Activated CD4-positive, CD25-positive, alpha-beta regulatory T cell treated with anti-CD3 and anti-CD28 coated beads, Interleukin-2, amount 50 U/mL, for 24 hours (primary cell): Measurements from ENCODE around the gene RHOXF2B.
"Not testable (repeated sequence)": the region's sequence is repeated elsewhere in the genome, so short reads cannot be mapped to it uniquely, and the experiment has no call there.

Experiments used
- ATAC-seq, 2 donors: fragments of 150-1000 bp; cut with Tn5 transposase; one replicate each; pipeline ENCODE4 v1.10.0; 2021; ENCODE audit warnings: mild to moderate bottlenecking in 1 of 2, moderate library complexity in 1 of 2

Gene RHOXF2B

DNA sequence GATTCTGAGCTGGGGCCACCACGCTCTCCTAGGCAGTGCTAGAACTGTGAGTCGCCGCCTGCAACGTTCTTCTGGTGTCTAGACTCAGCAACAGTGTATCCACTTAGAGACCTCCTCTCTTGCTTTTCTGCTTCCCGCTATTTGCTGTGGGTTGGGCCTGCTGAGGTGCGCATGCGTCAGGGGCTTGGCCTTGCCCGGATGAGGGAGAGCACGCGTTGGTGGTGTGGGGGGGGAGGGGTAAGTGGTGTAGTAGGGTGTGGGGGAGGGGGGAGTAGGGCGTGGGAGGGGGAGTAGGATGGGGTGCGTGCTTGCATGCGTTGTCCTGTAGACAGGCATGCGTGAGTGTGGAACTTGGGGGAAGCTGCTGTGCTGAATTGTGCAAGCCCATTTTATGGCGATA lies at the start of gene RHOXF2B:
Gene RHOXF2B (minus strand): TSS at position 101 of the 400 bp plus-strand sequence. CDS start 138 bp downstream, outside the sequence.
- not testable (repeated sequence) for ATAC-seq

DNA sequence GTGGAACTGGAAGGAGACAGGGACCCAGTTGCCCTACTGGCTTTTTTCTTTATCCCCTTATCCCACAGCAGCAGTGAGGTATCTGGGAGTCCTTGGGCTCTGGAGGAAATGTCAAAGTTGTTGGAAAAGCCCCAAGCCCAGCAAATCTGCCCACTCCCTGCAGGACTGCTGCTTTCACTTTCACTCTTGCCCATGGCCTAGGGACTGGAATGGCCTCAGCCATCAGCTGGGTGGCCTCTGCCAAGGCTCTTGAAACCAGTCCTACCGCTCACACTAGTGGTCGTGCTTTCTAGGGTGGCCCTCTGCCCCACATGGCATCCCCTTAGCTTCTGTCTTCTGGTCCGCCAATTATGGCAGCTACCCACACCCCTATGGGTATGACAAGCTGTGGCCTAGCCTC lies 48.0 kb upstream of the RHOXF2B start:
- no peak for ATAC-seq

DNA sequence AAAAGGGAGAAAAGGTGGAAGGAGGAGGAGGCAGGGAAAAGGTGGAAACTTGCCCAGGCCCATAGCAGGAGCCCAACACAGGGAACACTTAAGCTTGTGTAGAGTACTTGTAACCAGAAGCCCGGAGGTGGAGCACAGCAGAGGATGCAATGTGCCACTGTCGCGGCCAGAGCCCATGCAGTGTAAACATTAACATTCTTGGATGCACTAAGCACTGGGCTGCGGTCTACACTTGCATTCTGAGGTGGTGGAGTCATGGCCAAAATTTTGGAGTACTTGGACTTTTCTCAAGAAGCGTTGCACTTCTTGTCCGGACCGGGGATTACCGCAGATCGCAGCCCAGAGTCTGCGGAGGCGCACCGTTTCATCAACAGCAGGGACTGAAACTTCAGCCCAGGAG lies 42.7 kb upstream of the RHOXF2B start:
- no peak for ATAC-seq

DNA sequence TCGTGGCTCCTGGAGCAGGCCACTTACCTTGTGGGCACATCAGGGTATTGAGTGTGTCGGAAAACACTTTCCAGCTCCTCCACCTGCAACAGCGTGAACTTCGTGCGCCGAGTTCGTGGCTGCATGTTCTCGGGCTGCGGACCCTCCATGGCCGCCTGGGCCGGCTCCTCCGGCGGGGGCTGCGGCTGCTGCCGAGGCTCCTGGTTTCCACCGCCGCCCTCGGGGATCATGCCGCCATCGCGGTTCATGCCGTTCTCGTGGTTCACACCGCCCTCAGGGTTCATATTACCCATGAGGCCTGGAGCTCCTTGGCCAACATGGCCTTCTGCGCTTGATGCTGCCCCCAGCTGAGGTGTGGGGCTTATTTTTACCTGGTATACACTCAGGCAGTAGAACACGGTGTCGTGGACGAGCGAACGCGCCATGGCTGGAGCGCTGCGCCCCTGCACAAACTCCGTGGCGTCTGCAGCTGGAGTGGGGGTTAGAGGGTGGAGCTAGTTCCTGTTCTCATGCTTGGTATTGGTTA lies 38.0 kb upstream of the RHOXF2B start, which contains the start of gene RHOXF1:
Gene RHOXF1 (minus strand): TSS at position 476 of the 526 bp plus-strand sequence. CDS start 51 bp downstream, at position 425.
- no peak for ATAC-seq

DNA sequence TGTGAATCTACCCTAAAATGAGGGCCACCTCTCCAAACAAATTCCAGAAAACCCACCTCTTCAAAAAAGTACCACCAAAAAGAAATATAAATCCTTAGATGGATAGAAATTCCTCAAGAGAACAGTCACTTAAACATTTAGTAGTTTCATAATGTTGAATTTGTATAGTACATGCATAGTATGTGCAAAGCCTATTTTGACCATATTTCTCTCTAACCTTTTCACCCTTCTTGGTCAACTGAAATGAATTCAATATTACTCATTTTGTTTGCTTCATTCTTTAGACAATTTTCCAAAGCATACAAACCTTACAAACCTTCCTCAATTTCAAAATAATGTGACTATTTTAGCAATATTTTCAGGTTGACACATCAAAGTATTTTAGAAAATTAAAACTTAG lies 34.1 kb upstream of the RHOXF2B start:
- ATAC-seq: no peak

DNA sequence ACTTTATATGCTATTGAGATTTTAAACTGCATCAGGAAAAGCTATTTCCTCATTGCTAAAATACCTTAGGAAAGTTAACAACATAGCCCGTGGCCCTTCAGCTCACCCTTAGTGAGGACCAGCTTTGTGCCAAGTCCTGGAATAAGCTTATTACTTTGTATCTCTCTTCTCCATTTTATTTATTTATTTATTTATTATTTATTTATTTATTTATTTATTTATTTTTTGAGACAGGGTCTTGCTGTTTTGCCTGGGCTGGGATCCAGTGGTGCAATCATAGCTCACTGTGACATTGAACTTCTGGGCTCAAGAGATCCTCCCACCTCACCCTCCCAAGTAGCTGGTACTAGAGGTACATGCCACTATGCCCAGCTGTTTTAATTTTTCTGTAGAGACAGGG lies 31.9 kb upstream of the RHOXF2B start:
- no peak for ATAC-seq

DNA sequence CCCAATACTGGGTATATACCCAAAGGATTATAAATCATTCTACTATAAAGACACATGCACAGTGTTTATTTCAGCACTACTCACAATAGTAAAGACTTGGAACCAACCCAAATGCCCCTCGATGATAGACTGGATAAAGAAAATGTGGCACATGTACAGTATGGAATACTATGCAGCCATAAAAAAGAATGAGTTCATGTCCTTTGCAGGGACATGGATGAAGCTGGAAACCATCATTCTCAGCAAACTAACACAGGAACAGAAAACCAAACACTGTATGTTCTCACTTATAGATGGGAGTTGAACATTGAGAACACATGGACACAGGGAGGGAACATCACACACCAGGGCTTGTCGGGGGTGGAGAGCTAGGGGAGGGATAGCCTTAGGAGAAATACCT lies 27.2 kb upstream of the RHOXF2B start:
- ATAC-seq: not testable (repeated sequence)

DNA sequence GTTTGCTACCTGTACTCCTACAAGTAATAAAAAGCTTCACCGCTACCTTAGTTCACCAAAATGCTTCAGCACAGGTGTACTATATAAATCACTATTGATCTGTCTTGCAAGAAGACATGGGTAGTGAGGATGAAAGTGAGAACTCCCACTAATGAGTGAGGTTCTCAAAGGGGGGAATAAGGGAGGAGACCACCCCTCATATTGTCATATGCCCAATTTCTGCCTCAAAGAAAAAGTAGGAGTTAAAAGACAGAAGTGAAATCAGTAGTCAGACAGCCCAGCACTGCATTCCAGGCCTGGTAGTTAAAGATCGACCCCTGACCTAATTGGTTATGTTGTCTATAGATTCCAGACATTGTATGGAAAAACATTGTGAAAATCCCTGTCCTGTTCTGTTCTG lies 23.6 kb upstream of the RHOXF2B start:
- not testable (repeated sequence) for ATAC-seq

DNA sequence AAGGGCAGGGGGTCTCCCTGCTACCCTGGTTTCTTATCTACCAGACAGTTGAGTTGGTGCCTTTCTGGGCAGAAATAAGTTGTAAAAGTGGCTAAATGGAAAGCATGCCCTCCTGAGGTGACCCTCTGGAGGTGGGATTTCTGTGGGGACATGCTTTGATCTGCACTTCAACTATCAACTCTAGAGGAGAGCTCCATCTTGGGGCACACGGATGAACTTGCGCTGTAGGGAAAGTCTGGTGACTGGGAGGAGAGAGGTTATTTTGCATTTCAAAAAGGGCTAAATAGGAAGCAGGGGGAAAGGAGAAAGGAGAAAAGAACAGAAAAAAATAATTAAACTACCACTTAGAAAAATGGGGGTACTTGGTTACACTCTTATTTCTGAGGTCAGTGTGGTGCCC lies 12.7 kb upstream of the RHOXF2B start:
- no peak for ATAC-seq

DNA sequence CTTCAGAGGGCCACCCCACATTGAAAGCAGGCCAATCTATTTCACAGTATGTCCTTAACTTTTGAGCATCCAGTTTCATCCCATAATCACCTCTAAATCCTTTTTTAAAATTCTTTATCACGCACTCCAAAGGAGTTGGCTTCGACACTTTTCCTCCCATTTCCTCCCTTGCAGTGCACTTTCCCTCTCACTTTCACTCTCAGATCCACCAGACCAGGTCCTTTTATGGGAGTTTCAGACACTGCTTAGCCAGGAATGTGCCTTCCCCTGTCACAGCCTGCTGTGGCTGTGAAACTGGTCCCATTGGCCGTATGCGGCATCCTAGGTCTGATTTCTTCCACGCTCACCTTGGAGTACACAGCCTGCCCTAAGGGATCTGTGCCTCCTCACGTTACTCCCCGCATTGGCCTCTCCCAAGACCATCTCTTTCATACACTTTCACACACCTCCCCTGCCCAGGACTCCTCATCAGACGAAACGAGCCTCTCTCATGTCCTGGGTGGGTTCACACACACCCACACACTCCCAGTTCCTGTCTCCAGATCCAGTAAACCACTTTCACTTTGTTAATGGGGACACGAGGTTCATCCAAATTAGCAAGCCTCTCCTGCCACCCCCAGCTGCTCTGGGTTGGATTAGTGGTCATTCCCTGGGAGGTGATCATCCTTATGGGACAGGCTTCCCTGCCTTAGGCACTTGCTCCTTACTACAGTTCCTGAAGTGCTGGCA lies 10.0 kb upstream of the RHOXF2B start:
- no peak for ATAC-seq

DNA sequence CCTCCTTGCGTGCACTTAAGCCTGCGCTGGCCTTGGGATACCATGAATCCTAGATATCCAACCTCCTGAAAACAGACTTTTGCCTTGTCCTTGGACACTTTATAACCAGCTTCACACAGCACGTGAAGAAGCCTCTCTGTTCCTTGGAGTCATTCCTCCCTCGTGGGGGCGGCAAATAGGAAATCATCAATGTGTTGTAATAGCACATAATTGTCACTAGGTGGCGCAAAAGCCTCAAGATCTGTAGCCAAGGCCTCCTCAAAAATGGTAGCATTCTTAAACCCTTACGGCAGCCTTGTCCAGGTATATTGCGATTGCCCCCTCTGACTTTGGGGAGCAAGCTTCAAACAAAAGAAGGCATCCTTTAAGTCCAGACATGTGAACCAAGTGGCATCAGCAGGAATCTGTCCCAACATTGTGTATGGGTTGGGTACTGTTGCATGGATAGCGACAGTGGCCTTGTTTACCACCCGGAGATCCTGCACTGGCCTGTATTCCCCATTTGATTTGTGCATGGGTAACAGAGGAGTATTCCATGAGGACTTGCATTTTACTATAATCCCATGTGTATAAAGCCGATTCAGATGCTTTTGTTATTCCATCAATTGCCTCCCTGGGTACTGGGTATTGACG lies 8.2 kb upstream of the RHOXF2B start:
- ATAC-seq: not testable (repeated sequence)

DNA sequence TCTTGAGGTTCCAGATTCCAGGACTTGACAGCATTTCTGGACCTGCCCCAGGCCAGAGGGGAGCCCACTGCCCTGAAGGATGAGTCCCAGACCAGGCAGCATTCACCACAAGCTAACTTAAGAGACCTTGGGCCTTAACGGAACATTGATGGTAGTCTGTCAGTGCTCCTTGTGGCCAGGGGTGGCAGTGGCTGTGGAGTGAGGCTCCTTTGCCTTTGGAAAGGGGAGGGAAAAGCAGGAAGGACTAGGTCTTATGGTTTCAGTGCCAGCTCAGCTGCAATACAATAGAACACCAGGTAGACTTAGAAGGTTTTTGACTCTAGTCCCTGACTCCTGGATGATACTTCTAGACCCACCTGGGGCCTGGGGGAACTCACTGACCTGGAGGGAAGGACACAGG lies 11.3 kb downstream of the RHOXF2B start:
- not testable (repeated sequence) for ATAC-seq

DNA sequence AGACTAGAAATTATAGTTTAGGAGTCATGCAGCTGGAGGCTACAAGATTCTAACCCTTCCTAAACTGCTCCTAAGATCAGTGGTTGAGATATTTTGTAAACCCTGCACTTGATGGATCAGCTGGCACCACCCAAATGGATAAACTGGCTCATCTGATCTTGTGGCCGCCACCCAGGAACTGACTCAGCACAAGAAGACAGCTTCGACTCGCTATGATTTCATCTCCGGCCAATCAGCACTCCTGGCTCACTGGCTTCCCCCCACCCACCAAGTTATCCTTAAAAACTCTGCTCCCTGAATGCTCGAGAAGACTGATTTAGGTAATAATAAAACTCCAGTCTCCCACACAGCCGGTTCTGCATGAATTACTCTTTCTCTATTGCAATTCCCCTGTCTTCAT lies 34.8 kb downstream of the RHOXF2B start:
- ATAC-seq: not testable (repeated sequence)

DNA sequence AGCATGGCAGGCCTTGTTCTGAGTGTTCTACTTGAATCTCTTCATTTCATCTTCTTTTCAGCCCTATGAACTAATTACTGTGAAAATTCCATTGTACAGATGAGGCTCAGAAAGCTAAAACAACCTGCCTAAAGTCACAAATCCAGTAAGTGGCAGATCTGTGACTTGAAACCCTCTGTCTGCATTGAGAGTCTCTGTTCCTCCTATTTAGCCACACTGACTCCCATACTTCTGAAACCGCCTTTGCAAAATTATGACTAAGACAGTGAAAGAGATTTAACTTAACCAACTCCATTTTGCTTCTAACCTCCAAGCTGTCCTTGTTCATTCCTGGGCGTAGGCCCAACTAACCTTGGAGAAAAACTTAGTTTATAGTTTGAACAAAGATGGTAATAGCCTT lies 35.2 kb downstream of the RHOXF2B start:
- not testable (repeated sequence) for ATAC-seq

DNA sequence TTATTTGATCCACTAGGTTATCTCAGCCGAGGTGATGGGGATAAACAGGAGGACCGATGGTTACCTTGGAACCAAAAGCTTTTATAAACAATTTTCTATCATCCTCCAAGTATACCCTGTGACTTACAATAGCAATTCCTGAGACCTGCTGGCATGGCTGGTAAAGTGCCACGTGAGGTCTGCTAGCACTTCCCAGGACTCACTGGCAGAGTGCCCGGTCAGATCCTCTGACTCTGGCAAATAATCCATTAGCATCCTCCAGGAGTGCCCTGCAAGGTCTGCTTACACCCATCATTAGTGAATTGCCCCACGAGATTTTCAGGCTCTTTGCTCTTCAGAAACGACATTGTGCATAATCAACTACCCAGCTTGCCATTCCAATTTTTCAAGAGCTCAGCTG lies 37.3 kb downstream of the RHOXF2B start:
- not testable (repeated sequence) for ATAC-seq

DNA sequence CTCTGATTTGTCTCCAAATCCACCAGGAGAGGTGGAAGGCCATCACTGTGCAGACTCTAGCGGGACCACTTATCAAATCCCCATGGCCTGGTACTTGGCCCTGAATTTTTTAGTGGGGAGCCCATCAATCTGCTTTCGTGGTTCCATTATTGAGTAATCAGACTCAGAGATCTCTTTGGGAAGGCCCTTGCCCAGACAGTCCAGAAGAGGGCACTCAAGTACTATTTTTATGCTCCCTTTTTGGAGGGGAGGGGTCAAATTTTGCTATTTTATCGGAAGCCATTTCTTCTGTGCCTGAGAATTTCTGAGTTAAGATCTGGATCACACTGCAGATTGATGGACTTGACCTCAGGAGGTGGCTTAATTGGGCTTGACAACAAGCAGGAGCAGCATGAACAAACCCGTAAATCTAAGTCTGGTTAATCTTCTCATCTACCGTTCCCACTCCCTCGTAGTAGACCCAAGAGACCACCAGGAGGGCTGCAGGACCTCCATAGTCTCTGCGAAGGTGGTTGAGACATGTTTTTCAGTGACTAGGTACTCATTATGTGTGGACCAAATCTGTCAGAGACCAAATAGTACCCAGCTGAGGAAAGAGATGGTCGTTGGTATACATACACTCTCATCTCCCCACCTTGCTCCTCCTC lies 38.3 kb downstream of the RHOXF2B start:
- not testable (repeated sequence) for ATAC-seq

DNA sequence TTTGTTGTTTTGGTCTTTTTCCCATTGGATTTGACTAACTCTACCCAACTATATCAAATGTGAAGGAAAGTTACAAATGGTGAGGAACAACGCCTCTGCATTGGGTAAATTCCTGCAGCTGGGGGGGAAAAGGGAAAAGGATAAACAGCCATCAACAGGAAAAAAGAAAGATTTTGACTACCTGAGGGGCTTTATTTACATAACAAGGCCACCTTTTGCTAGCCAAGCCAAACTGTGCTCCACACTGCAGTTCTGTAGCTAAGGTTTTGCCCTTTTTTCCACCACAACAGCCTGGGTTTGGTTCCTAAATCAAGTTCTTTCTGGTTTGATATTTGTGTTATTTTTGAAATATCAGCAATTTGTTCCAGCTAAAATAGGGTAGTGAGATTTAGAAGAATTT lies 40.8 kb downstream of the RHOXF2B start:
- ATAC-seq: no peak

DNA sequence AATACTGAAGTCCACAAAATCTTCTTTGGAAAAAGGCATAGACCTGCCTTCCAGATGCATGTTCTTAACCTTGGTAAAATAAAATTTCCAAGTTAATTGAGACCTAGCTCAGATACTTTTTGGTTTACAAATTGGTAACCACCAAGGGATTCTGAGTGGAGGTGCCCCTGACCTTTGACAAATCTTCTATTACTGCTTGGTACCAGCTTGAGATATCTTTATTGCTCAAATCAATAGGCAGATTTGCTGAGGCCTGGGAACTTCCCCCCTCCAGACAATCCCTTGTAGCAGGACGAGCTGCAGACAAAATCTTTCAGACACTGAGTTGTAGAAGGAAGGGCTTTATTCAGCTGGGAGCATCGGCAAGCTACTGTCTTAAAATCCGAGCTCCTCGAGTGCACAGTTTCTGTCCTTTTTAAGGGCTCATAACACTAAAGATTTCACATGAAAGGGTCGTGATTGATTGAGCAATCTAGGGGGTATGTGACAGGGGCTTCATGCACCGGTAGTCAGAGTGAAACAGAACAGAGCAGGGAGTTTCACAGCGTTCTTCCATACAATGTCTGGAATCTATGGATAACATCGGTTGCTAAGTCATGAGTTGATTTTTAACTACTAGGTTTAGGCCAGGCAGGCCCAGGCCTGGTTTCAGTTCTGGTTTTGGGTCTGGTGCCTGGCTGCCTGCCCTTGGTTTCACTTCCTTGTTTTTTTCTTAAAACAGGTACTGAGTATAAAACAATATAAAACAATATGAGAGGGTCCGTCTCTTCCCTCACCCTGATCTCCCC lies 41.8 kb downstream of the RHOXF2B start:
- ATAC-seq: not testable (repeated sequence)

DNA sequence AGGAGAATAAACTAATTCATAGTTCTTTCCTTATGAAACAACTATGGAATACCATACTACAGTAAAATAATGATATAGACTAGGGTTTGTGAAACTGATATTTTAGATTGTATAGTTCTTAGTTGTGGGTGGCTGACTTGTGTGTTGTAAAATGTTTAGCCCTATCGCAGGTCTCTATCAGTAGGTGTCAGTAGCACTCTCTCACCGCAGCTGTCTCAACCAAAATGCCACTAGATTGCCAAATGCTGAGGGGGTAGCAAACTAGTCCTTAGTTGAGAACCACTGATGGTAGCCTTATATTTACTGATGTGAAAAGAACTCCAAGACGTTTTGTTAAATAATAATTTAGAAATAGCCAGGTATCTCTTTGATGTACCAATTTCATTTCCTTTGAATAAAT lies 48.1 kb downstream of the RHOXF2B start:
- ATAC-seq: no peak

DNA sequence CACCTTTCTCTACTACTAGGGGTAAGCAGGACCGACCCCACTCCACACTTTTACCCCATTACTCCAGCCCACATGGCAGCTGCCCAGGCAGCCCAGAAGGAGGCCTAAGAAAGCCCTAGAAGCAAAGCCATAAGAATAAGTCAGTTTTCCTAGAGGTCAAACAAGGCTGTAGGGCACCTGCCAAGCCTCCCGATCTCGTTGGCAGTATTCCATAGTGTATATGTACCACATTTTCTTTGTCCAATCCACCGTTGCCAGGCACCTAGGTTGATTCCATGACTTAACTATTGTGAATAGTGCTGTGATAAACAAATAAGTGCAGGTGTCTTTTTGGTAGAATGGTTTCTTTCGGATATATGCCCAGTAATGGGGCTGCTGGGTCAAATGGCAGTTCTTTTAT lies 54.2 kb downstream of the RHOXF2B start:
- ATAC-seq: no peak

DNA sequence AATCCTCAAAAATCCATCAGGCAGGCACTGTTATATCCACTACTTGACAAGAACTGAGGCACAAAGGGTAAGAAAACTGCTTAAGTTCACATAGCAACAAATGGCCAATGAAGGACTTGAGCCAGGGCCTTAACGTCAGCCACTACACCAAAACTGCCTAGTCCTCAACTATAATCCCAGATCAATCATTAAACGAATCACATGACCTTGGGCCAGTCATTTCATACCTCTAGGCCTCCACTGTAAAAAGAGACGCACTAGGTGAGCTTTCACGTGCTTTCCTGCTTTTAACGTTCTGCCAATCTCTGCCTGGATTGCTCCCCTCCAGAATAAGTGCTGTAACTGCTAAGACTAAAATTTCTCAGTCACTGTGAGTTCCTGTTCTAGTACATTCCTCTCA lies 54.7 kb downstream of the RHOXF2B start:
- ATAC-seq: no peak
